Mammary epithelial cell (primary cell): Measurements from ENCODE around the gene SLBP.

Source experiments
- EZH2 ChIP-seq: IDR thresholded peaks from 2 replicates; pipeline ENCODE4 v1.6.1; 2012; ENCODE audit warnings: low read length, inconsistent platforms, borderline replicate concordance
- TF ChIP-seq, protein P1 (sequence below), 2 donors: IDR thresholded peaks in 1 of 2; conservative IDR thresholded peaks in 1 of 2; 2 replicates each; pipeline ENCODE4 v1.5.1; 2011 to 2012; ENCODE audit warnings: inconsistent platforms in 2 of 2, low read length in 2 of 2, mild to moderate bottlenecking in 2 of 2, control low read depth in 1 of 2, low read depth in 1 of 2; ENCODE audit not compliant: insufficient read depth in 1 of 2; ENCODE audit errors: extremely low read depth in 1 of 2

DNA sequence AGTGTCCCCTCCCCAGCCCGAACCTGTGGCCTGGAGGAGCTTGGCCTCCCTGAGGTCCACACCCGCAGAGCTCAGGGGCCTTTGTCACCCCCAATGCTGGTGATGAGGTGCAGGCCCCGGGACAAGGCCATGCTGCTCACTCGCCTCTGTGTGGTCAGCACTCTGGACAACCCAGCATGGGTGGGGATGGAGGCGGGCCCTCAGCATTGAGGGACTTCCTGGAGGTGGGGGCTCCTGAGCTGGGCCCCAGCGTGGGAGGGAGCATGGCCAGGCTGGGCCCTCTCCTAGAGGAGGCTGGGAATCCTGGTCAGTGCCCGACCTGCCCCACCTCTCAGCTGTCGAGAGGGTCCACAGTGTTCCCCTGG is 39.8 kb upstream of the SLBP start:
- TF ChIP-seq, protein P1, sequence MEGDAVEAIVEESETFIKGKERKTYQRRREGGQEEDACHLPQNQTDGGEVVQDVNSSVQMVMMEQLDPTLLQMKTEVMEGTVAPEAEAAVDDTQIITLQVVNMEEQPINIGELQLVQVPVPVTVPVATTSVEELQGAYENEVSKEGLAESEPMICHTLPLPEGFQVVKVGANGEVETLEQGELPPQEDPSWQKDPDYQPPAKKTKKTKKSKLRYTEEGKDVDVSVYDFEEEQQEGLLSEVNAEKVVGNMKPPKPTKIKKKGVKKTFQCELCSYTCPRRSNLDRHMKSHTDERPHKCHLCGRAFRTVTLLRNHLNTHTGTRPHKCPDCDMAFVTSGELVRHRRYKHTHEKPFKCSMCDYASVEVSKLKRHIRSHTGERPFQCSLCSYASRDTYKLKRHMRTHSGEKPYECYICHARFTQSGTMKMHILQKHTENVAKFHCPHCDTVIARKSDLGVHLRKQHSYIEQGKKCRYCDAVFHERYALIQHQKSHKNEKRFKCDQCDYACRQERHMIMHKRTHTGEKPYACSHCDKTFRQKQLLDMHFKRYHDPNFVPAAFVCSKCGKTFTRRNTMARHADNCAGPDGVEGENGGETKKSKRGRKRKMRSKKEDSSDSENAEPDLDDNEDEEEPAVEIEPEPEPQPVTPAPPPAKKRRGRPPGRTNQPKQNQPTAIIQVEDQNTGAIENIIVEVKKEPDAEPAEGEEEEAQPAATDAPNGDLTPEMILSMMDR (conservative IDR thresholded peaks at IDR 0.05 in 1 of 2, IDR thresholded peaks at IDR 0.05 in 1 of 2; ENCODE audit: extremely low read depth in 1 of 2, insufficient read depth in 1 of 2, low read depth in 1 of 2, low read length in 2 of 2), result no peak
- no peak for TF ChIP-seq EZH2
